ENCODE results near the gene RBM23.
"Not testable (repeated sequence)": the region's sequence is repeated elsewhere in the genome, so short reads cannot be mapped to it uniquely, and the experiment has no call there.

RBM23 gene

DNA sequence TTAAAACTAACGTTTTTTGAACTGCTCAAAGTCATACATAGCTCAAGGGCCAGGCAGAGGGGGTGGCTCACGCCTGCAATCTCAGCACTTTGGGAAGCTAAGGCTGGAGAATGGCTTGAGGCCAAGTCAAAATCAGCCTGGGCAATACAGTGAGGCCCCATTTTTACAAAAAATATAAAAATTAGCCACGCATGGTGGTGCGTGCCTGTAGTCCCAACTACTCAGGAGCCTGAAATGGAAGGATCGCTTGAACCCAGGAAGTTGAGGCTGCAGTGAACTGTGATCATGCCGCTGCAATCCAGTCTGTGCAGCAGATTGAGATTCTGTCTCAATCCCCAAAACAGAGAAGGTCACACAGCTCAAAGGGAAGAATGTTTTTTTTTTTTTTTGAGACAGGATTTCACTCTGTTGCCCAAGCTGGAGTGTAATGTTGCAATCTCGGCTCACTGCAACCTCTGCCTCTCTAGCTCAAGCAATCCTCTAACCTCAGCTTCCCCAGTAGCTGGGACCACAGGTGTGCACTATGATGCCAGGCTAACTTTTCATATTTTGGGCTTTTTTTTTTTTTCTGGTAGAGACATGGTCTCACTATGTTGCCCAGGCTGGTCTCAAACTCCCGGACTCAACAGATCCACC lies 2.9 kb downstream of the RBM23 start:
- no peak for DNase-seq (ENCODE audit: low read depth in 2 of 2)

DNA sequence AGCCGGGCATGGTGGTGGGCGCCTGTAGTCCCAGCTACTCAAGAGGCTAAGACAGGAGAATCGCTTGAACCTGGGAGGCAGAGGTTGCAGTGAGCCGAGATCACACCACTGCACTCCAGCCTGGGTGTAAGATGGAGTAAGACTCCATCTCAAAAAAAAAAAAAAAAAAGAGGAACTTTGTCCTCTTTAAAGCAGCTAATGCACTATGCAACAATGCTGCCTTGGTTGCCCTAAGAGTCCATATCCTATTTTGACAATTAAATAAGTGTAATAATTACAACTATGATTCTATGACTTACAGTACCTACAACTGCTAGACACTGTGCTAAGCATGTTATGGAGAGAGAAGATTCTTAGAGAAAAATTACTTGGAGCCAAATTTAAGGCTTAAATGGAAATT lies 4.1 kb downstream of the RBM23 start:
- DNase-seq (ENCODE audit: low read depth in 2 of 2) = not testable (repeated sequence)

DNA sequence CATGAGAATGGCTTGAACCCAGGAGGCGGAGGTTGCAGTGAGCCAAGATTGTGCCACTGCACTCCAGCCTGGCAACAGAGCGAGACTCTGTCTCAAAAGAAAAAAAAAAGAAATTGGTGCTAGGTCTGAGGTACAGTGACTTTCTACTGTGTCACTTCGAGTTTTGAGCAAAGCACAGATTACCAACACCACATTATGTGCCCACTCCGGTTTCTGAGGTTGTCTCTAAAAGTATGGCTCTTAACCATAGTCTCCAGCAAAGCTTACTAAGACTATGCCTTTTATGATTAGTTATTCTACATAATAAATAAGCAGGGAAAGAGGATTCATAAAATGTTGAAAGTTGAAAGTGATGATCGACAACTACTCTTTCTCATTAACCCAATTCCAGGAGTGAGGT lies 8.0 kb downstream of the RBM23 start:
- no peak for DNase-seq (ENCODE audit: low read depth in 2 of 2)

DNA sequence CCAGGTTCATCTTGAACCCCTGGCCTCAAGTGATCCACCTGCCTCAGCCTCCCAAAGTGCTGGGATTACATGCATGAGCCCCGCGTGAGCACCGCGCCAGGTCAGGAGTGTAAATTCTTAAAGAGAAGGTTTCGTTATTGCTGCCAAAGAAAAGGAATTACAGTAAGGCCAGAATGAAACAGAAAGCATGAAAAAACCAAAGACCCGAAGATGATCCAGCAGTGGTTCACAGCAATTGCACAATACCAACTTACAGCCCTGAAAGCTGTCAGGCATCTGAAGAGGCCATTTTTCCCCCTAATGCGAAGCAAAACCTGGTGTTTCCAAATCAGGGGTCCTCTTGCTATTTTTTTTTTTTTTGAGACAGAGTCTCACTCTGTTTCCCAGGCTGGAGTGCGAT lies 10.3 kb downstream of the RBM23 start:
- DNase-seq (ENCODE audit: low read depth in 2 of 2) = no peak

DNA sequence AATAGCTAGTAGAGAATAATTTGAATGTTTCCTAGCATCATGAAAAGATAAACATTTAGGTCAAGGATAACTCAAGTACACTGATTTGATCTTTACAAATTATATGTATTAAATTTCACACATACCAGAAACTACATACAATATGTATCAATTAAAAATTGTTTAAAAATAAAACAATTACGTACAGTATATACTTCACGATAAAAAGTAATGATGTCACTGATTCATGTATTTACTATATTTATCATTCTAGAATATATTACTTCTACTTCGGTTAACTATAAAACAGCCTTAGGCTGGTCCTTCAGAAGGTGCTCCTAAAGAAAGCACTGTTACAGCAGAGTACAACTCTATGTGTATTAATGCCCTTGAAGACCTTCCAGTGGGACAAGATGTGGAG lies 11.5 kb downstream of the RBM23 start:
- DNase-seq (ENCODE audit: low read depth in 2 of 2) = no peak

DNA sequence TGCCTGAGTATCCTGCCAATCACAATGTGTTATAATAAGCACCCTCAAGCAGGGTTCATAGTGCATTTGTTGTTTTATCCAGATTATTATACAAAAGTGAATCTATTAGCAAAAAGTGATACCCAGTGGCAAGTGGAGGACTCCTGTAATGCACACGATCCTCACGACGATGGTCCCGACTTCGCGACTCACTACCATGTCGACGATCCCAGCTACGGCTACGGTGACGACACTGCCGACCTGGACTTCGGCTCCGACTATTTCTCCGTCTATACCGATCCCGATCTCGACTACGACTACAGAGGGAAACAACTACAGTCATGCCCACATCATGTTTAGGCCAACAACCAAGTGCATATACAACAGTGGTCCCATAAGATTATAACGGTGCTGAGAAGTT lies 12.9 kb downstream of the RBM23 start:
- no peak for DNase-seq (ENCODE audit: low read depth in 2 of 2)

DNA sequence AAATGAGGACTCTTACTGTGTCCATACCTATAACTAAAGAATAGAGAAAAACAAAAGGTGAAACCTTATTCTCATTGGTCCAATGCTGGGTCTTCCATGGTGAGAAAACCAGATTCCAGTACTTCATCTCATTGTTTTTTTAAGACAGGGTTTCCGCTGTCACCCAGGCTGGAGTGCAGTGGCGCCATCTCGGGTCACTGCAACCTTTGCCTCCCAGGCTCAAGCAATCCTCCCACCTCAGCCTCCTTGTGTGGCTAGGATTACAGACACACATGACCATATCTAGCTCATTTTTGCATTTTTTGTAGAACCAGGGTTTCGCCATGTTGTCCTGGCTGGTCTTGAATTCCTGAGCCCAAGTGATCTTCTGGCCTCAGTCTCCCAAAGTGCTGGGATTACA lies 13.3 kb downstream of the RBM23 start:
- DNase-seq (ENCODE audit: low read depth in 2 of 2) = no peak

DNA sequence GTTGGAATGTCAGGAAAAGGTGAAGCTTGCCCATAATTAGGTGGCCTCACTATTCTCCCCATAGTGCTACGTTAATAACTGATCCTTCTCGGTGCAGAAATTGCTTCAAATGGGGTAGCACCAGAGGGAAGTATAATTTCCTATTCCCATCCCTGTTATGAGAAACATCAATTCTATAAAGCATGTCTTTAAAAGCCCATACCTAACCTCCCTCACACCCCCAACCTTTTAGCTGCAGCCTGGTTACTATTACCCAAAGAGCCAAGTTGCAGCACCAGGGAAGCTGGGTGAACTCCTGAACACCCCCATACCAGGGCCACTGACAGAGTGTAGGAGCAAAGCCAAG lies 15.2 kb downstream of the RBM23 start:
- DNase-seq (ENCODE audit: low read depth in 2 of 2) = no peak

DNA sequence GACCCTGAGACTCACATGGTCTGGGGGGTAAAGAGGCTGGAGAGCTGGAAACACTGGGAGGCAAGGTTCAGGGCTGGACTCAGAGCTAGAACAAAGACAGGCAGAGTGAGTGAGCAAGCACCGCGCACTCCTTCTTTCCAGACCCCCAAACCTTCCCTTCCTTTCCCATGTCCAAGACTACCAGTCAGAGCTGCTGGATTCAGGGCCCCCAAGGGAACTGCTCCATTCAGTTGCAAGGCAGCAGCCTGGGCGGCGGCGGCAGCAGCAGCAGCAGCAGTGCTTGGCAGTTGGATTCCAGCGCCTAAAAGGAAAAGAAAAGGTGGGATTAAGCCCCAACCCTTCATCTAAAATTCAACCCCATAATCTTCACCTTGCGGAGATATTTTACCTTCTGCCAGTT lies 17.1 kb downstream of the RBM23 start:
- DNase-seq (ENCODE audit: low read depth in 2 of 2) = no peak

DNA sequence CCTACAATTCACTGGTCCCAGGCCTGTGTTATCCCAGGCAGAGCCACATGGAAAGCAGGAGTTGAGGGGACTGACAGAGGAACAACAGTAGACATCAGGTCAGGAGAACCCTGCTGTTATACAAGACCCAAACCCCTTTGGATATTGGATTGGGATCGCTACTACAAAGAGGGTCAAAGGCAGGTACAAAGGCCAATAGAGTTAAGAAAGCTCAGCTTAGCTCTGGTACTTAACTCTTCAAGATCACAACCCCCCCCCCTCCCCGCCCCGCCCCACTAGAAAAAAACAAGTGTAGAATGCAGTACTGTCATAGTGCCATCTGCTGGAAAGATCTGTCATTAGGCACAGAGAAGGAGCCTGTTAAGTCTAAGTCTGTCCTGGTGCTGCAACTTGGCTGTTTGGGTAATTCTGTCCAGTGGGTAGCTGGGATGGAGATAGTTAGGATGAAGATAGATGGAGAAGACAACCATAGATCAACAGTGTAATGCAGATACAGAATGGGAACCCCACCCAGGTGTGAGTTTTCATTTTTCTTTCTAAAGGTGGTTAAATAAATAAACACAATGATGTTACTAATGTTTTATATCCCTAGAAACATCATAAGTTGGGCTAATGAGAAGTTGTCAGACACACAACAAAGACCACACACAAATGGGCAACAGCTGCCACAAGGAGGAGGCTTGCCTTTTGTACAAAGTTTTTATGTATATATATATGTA lies 18.7 kb downstream of the RBM23 start:
- DNase-seq (ENCODE audit: low read depth in 2 of 2) = peak in 1 of 2 donors; percentile 45

DNA sequence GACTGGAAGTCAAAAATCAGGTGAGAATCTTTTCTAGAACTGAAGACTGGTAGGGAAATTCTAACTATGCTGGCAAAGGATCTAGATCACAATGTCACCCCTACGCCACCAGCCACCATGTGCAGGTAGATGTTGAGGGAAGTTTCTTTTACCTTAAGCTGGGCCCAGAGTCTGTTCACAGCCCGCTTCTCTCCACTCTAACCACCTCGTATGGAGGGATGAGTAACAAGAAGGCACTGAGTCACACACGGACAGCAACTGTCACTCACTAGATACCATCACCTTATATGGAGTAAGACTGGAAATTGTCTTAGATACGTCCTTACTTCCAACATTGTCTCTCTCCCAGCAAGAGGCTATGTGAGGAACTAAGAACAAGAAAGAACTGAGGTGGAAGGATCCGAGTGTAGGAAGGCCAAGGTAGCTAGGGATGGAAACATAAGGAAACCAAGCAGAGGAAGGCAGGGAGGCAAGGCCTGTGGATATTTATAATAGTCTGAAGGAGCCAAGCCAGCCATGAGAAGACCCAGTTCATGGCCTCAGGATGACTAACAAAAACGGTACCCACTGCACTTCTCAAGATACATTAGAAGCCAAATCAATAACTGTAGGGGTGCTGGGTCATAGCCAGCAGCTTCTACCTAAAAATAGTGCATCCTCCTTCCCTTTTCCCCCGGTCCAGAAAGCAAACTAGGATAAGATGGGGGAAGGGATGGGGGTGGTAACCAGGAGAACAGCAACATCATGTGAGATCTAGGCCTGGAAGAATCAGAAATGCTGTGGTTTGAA lies 20.5 kb downstream of the RBM23 start:
- DNase-seq (ENCODE audit: low read depth in 2 of 2) = no peak

DNA sequence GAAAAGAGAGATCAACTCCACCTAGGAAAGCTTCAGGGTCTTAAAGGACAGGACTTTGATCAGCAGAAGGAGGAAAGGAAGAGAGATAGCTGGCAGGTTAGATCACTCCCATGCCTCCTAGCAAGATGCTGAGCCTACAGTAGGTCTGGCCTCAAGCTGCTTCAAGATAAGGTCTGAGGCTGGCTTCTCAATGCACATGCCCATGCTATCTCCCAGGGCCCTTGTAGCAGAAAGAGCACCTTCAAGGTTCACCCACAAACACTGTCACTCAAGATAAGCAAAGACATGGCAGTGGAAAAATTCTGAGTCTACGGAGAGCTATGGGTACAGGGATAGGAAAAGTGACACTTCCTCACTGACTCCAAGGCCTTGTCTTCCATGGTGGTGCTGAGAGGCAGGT lies 21.6 kb downstream of the RBM23 start:
- no peak for DNase-seq (ENCODE audit: low read depth in 2 of 2)

DNA sequence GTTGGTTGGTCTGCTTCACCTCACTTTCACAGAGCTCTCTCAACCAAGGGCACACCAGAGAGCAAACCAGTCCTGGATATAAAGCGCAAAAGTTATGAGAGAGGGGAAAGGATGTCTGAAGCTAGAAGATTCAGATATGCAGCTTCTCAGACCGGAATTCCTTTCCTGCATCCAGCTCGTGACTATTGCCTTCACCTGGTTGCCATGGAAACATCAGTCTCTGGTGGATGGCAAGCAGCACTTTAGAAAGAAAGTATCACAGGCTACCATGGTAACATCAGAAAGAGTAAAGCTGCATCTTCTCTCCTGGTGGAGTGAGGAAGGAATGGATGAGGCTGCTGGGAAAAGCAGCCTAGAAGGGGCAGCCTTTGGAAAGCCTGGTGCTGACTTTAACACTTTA lies 22.2 kb downstream of the RBM23 start:
- no peak for DNase-seq (ENCODE audit: low read depth in 2 of 2)

DNA sequence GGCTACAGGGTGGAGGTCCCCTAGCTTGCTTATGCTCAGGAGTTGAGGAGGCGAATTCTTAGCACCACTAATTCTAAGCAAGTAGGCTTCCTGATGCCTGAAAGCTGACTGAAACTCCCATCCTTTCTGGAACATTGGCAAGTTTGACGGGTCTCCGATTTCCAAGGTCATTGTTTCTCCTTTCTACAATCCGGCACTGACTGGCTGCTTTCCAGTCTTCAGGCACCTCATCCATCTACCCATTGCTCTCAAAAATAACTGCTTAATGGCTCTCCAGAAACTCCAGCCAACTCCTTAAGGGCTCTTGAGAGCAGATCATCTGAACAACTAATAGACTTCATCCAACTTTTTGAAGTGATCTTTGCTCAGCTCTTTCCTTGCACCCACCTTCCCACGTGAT lies 22.6 kb downstream of the RBM23 start:
- no peak for DNase-seq (ENCODE audit: low read depth in 2 of 2)

DNA sequence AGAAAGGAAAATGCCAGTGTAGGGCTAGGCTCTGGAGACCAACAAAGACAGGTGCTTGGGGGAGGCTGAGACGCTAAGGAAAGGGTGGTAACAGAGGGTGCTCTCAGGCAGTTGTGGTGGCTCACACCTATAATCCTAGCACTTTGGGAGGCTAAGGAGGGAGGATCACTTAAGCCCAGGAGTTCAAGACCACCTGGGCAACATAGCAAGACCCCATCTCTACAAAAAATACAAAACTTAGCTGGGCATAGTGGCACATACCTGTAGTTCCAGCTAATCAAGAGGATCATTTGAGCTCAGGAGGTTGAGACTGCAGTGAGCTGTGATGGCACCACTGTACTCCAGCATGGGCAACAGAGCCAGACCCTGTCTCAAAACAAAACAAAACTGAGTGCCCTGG lies 23.5 kb downstream of the RBM23 start:
- DNase-seq (ENCODE audit: low read depth in 2 of 2) = no peak

DNA sequence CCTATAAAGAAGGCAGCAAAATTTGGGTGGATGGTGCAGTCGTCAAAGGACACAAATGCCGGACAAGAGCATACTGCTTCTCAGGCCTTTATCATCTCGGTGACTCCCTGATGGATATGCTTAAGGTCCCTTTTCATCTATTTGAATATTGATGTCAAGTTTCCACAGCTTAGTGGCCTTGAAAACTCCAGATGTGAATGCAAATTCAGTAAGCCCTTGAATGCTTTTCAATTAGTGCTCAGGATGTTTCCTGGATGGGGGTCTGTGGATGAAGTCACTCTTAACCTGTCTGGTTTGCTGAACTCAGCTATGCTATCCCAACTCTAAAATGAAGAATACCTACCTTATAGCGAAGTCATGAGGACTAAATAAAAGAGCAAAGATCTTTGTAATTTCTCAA lies 25.2 kb downstream of the RBM23 start:
- no peak for DNase-seq (ENCODE audit: low read depth in 2 of 2)

DNA sequence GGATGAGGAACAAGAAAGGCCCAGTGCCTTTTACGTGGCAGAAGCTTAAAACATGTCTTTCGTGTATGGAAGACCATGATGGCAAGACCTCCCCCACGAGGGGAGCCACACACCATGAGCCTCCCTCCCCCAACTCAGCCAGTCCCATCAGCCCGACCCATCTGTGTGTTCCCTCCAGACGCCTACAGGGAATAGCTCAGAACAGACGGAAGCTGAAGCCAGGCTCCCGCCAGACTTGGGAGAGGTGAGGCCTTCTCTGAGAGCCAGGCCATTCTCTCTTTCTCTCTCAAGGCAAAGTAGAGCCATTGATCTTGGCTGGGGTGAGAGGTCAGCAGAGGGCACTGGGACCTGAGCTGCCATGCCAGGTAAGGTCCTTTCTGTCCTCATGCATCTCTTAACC lies 26.5 kb downstream of the RBM23 start:
- DNase-seq (ENCODE audit: low read depth in 2 of 2) = no peak

DNA sequence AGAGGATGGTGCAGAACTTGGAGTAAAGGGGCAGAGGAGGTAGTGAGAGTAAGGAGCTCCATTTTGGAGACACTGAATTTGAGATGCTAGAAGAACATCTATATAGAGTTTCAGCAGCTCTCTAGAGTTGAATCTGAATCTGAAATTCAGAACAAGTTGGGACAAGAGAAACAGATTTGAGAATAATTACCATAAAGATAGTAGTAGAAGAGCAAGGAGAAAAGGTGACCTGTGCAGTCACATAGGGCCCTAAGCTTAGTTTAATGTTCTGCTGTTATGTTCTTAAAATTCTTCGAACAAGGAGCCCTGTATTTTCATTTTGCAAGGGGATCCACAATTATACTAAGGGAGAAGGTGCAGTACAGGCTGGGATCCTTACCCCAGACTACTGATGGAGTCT lies 28.5 kb downstream of the RBM23 start:
- no peak for DNase-seq (ENCODE audit: low read depth in 2 of 2)

DNA sequence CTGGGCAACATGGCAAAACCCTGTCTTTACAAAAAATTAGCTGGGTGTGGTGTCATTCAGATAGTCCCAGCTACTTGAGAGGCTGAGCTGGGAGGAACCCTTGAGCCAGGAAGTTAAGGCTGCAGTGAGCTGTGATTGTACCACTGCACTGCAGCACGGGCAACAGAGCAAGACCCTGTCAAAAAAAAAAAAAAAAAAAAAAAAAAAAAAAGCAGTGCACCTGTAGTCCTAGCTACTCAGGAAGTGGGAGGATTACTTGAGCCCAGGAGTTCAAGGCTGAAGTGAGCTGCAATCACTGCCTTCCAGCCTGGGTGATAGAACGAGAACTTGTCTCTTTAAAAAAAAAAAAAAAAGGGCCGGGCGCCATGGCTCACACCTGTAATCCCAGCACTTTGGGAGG lies 30.3 kb downstream of the RBM23 start:
- DNase-seq (ENCODE audit: low read depth in 2 of 2) = no peak

DNA sequence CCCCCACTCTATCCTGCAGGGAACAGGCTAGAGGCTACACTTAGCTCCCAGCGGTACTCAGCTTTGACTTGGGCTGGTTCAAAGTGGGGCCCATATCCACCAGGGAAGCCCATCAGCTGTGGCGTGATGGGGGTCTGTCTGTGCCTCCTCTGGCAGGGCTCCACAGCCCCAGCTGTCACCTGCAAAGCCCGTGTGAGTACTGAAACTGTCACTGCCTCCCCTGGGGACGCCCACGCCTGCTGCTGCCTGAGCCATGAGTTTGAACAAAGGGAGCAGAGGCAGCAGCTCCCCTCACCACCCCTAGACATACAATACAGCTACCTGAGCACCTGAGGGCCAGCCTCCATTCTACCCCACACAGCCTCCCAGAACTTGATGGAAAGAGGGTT lies 31.0 kb downstream of the RBM23 start:
- DNase-seq (ENCODE audit: low read depth in 2 of 2) = peak in 1 of 2 donors; percentile 40

DNA sequence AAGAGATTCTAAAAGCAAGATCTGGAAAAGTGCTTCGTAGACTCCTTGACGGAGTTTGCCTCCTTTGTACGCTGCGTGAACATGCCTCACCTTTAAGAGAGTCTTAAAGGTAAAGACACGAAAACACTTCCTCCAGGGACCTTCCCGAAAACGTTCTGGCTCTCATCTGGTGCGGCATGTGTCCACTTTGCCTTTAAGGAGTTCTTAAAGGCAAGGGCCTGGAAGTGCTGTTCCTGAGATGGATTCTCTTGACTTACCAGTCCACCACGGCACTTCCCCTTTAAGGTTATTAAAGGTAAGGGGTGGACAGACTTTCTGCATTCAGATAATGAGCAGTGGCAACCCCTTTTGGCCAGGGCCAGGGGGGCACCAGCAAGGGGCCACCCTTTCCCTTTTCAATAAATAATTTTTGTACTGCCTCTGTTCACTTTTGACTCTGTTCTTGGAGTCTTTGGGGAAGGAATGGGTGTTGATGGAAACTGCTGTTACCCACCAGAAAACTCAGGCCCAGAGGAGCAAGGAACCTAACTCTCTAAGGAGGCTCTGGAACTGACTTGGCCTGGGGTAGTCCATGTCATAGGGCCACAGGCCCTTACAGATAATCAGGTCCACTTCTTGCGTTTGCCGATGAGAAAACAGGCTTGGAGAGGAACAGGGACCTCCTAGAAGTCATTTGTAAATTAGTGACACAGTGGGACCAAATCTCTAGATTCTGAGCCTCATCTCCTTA lies 31.5 kb downstream of the RBM23 start:
- no peak for DNase-seq (ENCODE audit: low read depth in 2 of 2)

DNA sequence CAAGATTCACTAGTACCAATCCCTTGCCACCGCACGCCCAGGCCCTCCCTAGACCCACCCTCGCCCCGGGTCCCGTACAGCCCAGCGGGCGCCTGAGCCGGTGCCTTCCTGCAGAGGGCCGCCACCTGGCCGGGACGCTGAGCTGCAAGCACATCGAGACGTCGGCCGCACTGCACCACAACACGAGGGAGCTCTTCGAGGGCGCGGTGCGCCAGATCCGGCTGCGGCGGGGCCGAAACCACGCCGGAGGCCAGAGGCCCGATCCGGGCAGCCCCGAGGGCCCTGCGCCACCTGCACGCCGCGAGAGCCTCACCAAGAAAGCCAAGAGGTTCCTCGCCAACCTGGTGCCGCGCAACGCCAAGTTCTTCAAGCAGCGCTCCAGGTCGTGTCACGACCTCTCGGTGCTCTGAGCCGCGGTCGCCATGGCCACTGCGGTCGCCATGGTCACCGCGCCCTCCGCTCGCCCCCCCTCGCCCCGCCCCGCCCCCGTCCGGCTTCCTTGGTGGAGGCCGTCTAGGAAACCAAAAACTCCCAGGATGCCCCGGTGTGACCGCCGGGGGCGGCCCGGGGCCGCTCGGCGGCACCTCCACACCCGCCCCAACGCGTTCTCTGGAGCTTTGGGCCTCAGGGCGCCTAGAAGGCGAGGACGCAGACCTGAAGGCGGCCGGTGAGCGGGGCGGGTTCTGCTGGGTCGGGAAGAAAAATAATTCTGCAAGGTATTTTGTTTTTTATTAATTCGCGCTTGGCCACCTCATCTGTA lies 32.3 kb downstream of the RBM23 start:
- DNase-seq (ENCODE audit: low read depth in 2 of 2) = peak; percentile 50 to 66
